ENCODE data around the gene TMEM106B. TPM values are rescaled to one million over a fixed set of nuclear protein-coding genes. Genes with fewer than 3 reads are reported as not detected.
A peak's percentile ranks its signal among the peaks of the same experiment; 100 is the strongest.
"Not testable (repeated sequence)": the region's sequence is repeated elsewhere in the genome, so short reads cannot be mapped to it uniquely, and the experiment has no call there.

TMEM106B gene
- 10 to 100 TPM; 14.9 to 20.6 TPM for total RNA-seq

DNA sequence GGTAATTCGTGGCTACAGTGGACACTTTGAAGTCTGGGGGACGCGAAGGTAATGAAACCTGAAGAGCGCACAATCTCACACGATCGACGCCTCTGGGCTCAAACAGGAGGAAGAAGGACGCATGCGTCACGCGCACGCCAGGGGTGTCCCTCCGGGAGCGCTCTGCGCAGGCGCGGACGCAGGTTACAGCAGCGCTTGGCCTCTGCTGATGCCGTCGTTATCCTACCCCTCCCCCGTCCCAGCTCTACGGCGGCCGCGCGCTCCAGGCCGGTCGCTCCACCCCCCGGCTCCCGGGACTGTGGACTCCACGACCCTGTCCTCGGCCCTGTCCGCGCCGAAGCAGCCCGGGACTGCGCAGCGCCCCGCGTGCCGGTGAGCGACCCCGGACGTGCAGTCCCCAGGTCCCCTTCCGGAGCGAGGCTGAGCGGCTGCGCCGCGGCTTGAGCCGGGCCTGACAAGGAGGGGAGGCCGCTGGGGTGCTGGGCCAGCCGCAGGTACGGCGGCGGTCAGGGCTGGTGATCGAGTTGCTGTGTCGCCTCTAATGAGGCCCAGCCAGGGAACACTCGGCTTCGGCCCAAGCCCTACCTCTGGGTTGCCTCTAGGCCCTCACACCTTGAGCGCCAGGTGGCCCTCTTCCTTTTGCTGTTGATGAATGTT is at the start of gene TMEM106B:
TMEM106B (plus strand) TSS at position 241 of the 657 bp plus-strand sequence. CDS start 3,517 bp downstream, outside the sequence.
- Mint-ChIP-seq H3K36me3 (no peaks in the 10 kb centered on the region), H3K27ac (peak within 1 kb of the TSS; percentile 93 to 97), H3K27me3 (peaks cover 11 to 25% of the 10 kb centered on the region in 2 donors), H3K9me3 (no peaks in the 10 kb centered on the region), H3K4me3 (peak within 1 kb of the TSS; percentile 96), H3K4me1 (ENCODE audit: low read depth in 2 of 2) (peaks cover 17 to 22% of the 10 kb centered on the region in 2 donors)
- DNase-seq (ENCODE audit: low spot score) (peak; percentile 96), ATAC-seq (peak; percentile 98)

DNA sequence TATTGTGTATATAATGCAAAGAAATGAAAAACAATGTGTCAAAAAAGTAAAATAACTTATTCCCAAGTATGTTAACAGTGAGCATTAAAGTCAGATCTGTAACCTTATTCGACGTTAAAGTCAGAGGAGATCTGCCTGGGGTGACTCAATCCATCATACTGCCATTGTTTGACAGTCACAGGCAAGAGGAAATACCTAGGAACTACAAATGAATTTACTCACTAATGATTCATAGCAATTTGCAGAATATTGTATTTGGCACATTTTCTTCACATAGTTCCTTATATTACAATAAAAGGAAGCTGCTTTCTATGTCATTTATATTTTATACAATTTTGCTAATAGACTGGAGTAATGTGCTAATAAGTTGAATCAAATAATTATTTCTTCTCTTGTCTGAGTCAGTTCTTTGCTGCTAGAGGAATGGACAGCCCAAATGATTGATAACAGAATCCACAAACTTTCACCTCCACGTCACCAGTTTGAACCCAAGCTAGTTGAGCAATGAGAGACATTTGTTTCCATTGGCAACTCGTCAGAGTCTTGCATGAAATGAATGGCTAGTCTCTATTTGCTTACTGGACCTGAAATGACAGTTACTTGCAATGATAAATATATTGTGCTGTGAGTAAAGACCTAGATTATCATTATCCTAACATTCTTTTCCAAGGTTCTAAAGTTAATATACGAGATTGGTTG is 48.5 kb upstream of the TMEM106B start:
- H3K27ac Mint-ChIP-seq, result no peak overlapping the region
- ATAC-seq (no peak), DNase-seq (ENCODE audit: low spot score) (no peak)
- peaks cover under 1% of the 10 kb centered on the region for H3K36me3 Mint-ChIP-seq
- no peaks in the 10 kb centered on the region for H3K4me1 Mint-ChIP-seq (ENCODE audit: low read depth in 2 of 2)
- H3K9me3 Mint-ChIP-seq, result no peaks in the 10 kb centered on the region
- no peak overlapping the region for H3K4me3 Mint-ChIP-seq
- H3K27me3 Mint-ChIP-seq, result peaks cover 2 to 3% of the 10 kb centered on the region in 2 donors

- DNase-seq (ENCODE audit: low spot score); H3K4me1 Mint-ChIP-seq (ENCODE audit: low read depth in 2 of 2); H3K4me3 Mint-ChIP-seq; ATAC-seq; H3K27ac Mint-ChIP-seq: not testable (repeated sequence)
- Mint-ChIP-seq H3K27me3 (peaks cover 8 to 29% of the 10 kb centered on the region in 2 donors), H3K9me3 (peaks cover 16% of the 10 kb centered on the region), H3K36me3 (peaks cover 21% of the 10 kb centered on the region)
These were observed 43.0 kb upstream of the TMEM106B start for GRCh38 chr7:12168065-12168464.

GRCh38 chr7:12169981-12170820 is 40.9 kb upstream of the TMEM106B start:
- Mint-ChIP-seq H3K27me3 (peaks cover 14 to 29% of the 10 kb centered on the region in 2 donors), H3K36me3 (peaks cover 21% of the 10 kb centered on the region), H3K9me3 (peaks cover 16% of the 10 kb centered on the region)
- not testable (repeated sequence) for H3K4me3 Mint-ChIP-seq; ATAC-seq; H3K4me1 Mint-ChIP-seq (ENCODE audit: low read depth in 2 of 2); H3K27ac Mint-ChIP-seq; DNase-seq (ENCODE audit: low spot score)

- Mint-ChIP-seq H3K36me3 (peaks cover 9% of the 10 kb centered on the region), H3K27ac (no peak overlapping the region)
These were observed 37.4 kb upstream of the TMEM106B start for GRCh38 chr7:12173671-12174070.

GRCh38 chr7:12174931-12175330 is 36.2 kb upstream of the TMEM106B start:
- no peak overlapping the region for H3K27ac Mint-ChIP-seq
- no peak for DNase-seq (ENCODE audit: low spot score)
- no peaks in the 10 kb centered on the region for H3K4me1 Mint-ChIP-seq (ENCODE audit: low read depth in 2 of 2)

More at GRCh38 chr7:12173671-12174070, 37.4 kb upstream of the TMEM106B start:
- ATAC-seq, result no peak
- Mint-ChIP-seq H3K9me3 (peaks cover 6% of the 10 kb centered on the region), H3K4me3 (no peak overlapping the region), H3K27me3 (peaks cover 27 to 30% of the 10 kb centered on the region in 2 donors), H3K4me1 (ENCODE audit: low read depth in 2 of 2) (no peaks in the 10 kb centered on the region)
- DNase-seq (ENCODE audit: low spot score), result no peak

DNA sequence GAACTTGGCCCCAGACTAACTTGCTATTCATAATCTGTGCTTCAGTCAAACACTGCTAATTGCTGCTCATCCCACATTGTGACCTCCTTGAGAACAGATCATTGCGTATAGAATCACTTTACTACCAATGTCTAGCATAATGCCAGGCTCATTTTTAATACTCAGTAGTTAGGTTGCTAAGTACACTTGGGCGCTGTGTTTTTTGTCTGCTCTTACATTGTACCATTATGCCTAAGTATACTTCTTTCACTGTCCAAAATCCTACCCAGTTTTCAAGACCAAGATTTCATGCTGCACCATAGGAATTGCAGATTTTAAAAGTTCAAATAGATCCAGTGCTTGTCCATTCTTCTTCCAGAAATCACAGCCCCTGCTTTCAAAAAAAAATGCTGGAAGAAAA is 32.8 kb upstream of the TMEM106B start:
- ATAC-seq (no peak), DNase-seq (ENCODE audit: low spot score) (no peak)
- Mint-ChIP-seq H3K4me3 (no peak overlapping the region), H3K9me3 (no peaks in the 10 kb centered on the region), H3K27ac (no peak overlapping the region), H3K4me1 (ENCODE audit: low read depth in 2 of 2) (no peaks in the 10 kb centered on the region), H3K36me3 (no peaks in the 10 kb centered on the region), H3K27me3 (peaks cover 28% of the 10 kb centered on the region in 2 donors)

More at GRCh38 chr7:12174931-12175330, 36.2 kb upstream of the TMEM106B start:
- no peak overlapping the region for H3K4me3 Mint-ChIP-seq
- peaks cover 28 to 30% of the 10 kb centered on the region in 2 donors for H3K27me3 Mint-ChIP-seq
- no peak for ATAC-seq
- peaks cover under 1% of the 10 kb centered on the region for H3K36me3 Mint-ChIP-seq
- H3K9me3 Mint-ChIP-seq, result peaks cover under 1% of the 10 kb centered on the region

DNA sequence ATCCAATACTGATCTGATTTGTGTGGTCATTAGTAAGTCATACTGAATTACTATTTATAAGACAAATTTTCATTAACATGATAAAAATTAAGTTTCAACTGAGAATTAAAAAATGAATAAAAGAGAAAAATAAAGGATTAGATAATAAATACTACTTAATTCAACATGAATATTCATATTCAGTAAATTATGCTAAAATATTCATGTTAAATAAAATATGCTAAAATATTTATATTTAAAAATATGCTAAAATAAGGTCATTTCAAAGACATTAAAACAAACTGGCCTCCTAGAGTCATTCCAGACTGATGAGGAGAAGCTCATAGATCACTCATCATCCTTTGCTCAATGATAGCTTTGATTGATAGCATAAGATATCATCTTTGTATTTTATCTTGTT is 16.7 kb upstream of the TMEM106B start:
- H3K27ac Mint-ChIP-seq, result no peak overlapping the region
- no peaks in the 10 kb centered on the region for H3K36me3 Mint-ChIP-seq
- ATAC-seq (no peak), DNase-seq (ENCODE audit: low spot score) (no peak)
- H3K4me3 Mint-ChIP-seq, result no peak overlapping the region
- no peaks in the 10 kb centered on the region for H3K4me1 Mint-ChIP-seq (ENCODE audit: low read depth in 2 of 2)
- no peaks in the 10 kb centered on the region for H3K9me3 Mint-ChIP-seq
- peaks cover 16 to 33% of the 10 kb centered on the region in 2 donors for H3K27me3 Mint-ChIP-seq

- Mint-ChIP-seq H3K9me3 (no peaks in the 10 kb centered on the region), H3K27ac (no peak overlapping the region), H3K4me3 (no peak overlapping the region), H3K27me3 (peaks cover 22 to 49% of the 10 kb centered on the region in 2 donors), H3K4me1 (ENCODE audit: low read depth in 2 of 2) (no peaks in the 10 kb centered on the region), H3K36me3 (no peaks in the 10 kb centered on the region)
- no peak for DNase-seq (ENCODE audit: low spot score)
- ATAC-seq, result no peak
These were observed 14.7 kb upstream of the TMEM106B start for GRCh38 chr7:12196386-12196785.

- ATAC-seq, result no peak
- no peaks in the 10 kb centered on the region for H3K36me3 Mint-ChIP-seq
- DNase-seq (ENCODE audit: low spot score), result no peak
- no peaks in the 10 kb centered on the region for H3K4me1 Mint-ChIP-seq (ENCODE audit: low read depth in 2 of 2)
- no peak overlapping the region for H3K4me3 Mint-ChIP-seq
- no peak overlapping the region for H3K27ac Mint-ChIP-seq
- peaks cover 22 to 39% of the 10 kb centered on the region in 2 donors for H3K27me3 Mint-ChIP-seq
- H3K9me3 Mint-ChIP-seq, result no peaks in the 10 kb centered on the region
These were observed 11.7 kb upstream of the TMEM106B start for GRCh38 chr7:12199363-12199762.

- Mint-ChIP-seq H3K27ac (no peak overlapping the region), H3K27me3 (peaks cover 16 to 29% of the 10 kb centered on the region in 2 donors), H3K4me3 (no peak overlapping the region), H3K9me3 (no peaks in the 10 kb centered on the region), H3K36me3 (no peaks in the 10 kb centered on the region), H3K4me1 (ENCODE audit: low read depth in 2 of 2) (peaks cover 14 to 15% of the 10 kb centered on the region in 2 donors)
- ATAC-seq (no peak), DNase-seq (ENCODE audit: low spot score) (no peak)
These were observed 4.0 kb upstream of the TMEM106B start for GRCh38 chr7:12207046-12207445.

DNA sequence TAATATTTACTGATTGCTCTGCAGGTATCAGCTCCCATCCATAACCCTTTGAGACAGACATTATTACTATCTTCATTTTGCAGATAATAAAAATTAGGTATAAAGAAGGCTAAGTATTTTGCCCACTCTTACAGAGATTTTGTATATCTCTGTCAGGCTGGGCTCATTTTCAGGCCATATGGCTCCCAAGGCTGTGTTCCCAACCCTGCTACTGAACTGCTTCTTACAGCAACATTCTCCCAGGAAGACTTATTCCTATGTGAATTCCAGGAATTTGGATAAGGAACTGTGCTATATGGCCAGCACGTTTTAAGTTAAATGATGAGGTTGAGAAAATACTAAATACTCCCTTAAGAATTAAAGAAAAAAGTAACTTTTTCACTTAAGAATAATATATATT is 1.9 kb upstream of the TMEM106B start:
- no peaks in the 10 kb centered on the region for H3K9me3 Mint-ChIP-seq
- DNase-seq (ENCODE audit: low spot score), result no peak
- H3K36me3 Mint-ChIP-seq, result no peaks in the 10 kb centered on the region
- peaks cover 17 to 20% of the 10 kb centered on the region in 2 donors for H3K4me1 Mint-ChIP-seq (ENCODE audit: low read depth in 2 of 2)
- no peak overlapping the region for H3K27ac Mint-ChIP-seq
- H3K27me3 Mint-ChIP-seq, result peaks cover 11 to 29% of the 10 kb centered on the region in 2 donors
- H3K4me3 Mint-ChIP-seq, result no peak overlapping the region
- no peak for ATAC-seq

DNA sequence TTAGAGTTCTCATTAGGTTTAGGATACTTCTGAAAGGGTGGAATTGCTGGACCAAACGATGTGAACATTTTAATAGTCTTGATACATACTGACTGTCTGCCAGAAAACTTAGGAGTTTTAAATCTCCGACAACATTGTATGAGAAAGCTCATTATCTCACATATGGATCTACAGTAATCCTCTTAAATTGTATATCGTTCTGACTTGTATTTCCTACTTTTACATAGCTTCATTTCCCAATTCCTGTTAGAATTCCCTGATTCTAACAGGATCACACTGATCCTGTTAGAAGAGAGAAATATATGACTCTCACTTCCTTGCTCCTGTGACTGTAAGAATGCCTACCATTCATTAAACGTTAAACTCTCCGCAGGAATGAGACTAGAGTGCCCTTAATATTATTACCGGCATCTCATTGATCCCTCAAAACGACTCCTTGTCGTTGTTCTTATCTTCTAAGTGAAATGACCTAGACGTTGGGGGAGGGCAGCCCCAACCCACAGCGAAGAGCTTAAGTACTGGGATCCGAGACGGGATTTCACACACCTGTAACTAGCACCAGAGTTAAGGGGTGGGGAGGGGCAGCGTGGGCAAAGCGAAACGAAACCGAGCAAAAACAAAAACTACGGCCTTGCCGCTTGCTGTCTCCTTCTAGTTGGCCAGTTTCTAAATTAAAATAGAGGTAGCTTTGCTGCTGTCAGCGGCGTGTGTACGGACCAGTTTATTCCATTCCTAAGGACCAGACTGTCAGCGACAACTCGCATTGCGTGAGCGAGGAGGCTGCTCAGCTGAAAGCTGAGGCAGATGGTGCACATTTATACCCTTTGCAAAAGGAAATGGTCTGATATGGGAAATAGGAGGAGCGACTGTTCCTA is 678 bp upstream of the TMEM106B start:
- H3K27me3 Mint-ChIP-seq, result peaks cover 11 to 29% of the 10 kb centered on the region in 2 donors
- H3K36me3 Mint-ChIP-seq, result no peaks in the 10 kb centered on the region
- H3K4me3 Mint-ChIP-seq, result peak overlapping the region; percentile 91
- H3K9me3 Mint-ChIP-seq, result no peaks in the 10 kb centered on the region
- H3K4me1 Mint-ChIP-seq (ENCODE audit: low read depth in 2 of 2), result peaks cover 17 to 22% of the 10 kb centered on the region in 2 donors
- H3K27ac Mint-ChIP-seq, result peak overlapping the region; percentile 93 to 97
- ATAC-seq (peak; percentile 37 to 56), DNase-seq (ENCODE audit: low spot score) (peak; percentile 63)
